Cardiac septum (tissue), 1 donor: ENCODE results near the gene LRRIQ1. TPM values are rescaled to one million over a fixed set of nuclear protein-coding genes. Genes with fewer than 3 reads are reported as not detected.

Source experiments
- DNase-seq: peaks from one replicate; pipeline ENCODE4 v3.0.0-alpha.2; 2020; ENCODE audit warnings: low spot score
- intact Hi-C: fragments of 100-400 bp; cut with DNase I; formaldehyde crosslinking; loops from one replicate; pipeline ENCODE4 v1.14.0; 2022
- total RNA-seq: library from RNA; stranded (reverse); fragmentation: NEBNext Ultra II Directional; extraction: Animal tissue kit (Norgen Biotek cat#: 25700); gene quantifications from one replicate; pipeline ENCODE4 v1.2.1, GENCODE V29; 2021
- donor health status: DM: no; HTN: no; CAD: no.

Gene LRRIQ1
- total RNA-seq, 1 donor from 2014 or later, result not detected

DNA sequence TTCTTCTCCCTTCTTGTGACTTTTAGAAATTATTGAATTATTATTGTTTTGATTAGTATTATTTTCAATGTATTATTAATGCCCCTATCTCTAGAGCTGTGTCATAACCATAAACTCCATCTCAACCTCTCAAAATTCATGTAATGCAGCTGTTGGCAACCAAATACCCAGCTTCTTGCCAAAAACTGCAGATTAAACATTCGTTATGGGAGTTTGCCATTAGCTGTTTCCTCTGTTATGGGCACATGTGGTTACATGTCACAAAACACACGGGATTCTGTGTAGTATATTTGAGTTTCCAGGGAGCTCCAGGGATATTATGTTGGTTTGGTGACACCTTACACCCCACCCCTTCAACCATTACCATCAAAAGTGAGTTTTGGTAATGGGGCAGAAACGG is 241.0 kb downstream of the LRRIQ1 start:
- no peak for DNase-seq
- intact Hi-C loops, result no loop called here

DNA sequence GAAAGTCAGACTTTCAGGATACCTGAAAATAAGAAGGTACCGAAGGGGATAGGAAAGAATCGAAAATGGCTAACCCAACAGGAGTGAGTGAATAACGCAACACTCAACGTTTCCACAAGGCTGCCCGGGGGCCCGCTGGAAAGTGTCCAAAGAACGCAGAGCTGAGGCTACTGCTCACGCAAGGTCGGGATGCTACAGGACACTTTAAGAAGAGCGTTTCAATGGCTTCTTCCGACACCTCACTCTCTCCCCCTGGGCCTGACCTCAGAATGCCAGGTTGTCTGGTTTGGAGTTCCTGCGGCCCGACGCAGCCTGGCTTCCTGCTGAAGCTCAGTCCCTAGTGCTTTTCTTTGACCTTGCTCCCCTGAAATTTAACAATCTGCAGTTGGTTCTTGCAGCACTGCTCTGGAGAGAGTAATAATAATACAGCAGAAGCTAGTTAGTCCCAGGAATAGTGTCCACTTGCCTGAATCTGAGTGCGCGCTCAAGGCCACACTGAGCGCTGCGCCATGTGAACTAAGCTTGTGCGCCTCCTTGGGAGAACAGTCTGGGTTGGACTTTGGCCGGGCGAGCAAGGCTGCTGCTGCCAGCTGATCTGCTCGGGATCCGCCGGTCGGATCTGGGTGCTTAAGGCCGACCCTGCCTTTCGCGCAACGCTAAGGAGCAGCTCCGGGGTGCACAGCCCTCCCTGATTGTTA is 241.9 kb downstream of the LRRIQ1 start:
- DNase-seq, result peak; percentile 73
- intact Hi-C loops, result no loop called here

DNA sequence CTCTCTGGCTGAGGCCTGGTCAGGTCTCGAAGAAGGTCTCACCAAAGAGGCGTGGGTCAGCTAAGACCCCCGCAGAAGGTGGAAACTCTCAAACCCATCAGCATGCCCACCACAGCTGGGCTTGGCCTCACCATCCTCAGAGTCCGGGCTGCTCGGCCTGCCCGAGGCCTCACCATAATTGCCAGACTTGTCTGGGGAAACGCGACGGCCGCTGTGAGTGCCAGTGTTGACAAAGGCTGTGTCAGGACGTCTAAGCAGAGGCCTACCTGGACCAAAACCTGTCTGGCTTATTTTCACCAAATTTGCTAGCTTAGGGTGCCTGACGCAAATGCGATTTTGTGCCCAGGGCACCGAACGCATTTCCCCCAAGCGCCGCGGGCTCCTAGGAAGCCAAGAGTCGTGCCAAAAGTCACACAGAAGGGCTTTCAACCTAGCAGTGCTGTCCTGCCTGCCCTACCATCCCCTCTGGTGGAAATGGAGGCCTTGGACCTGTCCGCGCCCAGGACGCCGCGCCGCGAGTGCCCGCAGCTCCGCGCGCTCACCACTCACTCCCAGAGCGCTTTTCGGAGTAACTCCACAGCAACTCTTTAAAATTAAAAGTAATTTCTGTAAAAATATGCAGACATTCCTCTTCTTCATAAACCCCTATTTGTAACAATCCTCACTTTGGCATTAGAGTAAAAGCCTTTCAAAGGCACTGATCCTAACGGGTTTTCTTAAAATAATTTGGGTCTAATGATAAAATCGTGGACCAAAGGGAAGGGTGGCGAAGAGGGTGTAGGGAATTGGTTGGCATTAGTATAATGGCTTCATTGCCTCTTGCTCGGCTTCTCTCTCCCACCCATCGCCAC is 242.7 kb downstream of the LRRIQ1 start:
- intact Hi-C loops, result no loop called here
- DNase-seq, result peak; percentile 71

DNA sequence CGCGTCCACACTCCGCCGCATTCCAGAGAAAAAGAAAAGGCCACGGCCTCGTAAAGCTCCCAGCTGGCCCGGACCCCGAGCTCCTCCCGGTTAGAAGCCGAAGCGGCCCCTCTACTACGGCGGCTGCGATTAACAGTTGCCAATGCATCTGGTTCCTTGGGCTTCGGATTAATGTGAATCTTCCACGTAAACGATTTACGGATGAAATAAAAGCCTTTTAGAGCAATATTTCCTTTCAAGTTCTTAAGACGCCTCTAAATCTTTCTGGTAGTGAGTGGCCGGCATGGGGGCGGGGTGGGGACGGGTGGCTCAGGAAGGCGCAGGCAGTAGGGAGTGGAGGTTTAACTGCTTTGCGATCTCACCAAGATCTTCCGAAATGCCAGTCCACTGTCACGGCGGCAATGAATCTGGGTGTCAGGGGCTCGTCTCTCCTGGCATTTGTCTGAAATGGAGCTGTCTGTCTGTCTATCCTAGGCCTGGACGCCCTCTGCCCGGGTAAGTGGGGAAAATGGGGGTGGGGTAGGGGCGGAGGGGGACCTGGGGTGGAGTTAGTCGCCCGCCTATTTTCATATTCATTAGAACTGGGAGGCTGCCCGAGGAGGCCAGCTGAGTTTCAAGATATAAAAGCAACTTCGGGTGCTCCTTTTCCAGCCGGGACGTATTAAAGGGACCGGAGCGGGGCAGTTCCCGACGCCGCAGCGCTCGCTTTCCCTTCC is 243.5 kb downstream of the LRRIQ1 start:
- intact Hi-C loops, result no loop called here
- no peak for DNase-seq

DNA sequence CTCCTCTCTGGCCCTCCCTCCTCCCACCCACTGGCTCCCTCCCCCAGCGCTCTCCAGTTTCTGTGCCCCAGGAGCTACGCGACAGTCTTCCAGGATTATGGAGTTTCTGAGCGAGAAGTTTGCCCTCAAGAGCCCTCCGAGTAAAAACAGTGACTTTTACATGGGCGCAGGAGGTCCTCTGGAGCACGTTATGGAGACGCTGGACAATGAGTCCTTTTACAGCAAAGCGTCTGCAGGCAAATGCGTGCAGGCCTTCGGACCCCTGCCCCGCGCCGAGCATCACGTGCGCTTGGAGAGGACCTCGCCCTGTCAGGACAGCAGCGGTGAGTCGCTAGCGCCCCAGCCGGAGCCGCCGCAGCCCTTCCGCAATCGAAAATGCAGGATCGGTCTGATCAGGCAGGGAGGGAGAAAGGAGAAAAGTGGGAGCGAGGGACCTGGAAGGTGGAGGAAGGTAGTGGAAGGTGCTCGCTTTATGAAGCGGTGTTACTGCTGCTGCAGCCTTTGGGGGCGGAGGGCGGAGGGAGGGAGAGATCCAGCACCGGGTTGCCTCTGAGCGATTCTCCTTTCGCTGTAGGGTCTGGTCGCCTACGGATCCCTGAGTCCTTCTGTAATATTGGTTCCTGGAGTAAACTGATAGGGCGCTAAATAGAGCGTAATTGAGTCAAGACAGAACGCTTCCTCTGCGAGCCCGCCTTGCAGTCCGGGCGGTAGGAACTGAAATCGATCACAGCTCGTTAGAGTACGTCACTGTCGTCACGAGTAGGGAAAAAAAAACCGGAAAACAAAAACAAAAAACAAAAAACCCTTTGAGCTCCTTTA is 244.2 kb downstream of the LRRIQ1 start, which contains the start of gene ALX1:
Gene ALX1, plus strand, starts transcription at position 56 of the 819 bp plus-strand sequence. Its CDS starts 42 bp downstream, at position 98.
- DNase-seq, result no peak
- intact Hi-C loops, result no loop called here

DNA sequence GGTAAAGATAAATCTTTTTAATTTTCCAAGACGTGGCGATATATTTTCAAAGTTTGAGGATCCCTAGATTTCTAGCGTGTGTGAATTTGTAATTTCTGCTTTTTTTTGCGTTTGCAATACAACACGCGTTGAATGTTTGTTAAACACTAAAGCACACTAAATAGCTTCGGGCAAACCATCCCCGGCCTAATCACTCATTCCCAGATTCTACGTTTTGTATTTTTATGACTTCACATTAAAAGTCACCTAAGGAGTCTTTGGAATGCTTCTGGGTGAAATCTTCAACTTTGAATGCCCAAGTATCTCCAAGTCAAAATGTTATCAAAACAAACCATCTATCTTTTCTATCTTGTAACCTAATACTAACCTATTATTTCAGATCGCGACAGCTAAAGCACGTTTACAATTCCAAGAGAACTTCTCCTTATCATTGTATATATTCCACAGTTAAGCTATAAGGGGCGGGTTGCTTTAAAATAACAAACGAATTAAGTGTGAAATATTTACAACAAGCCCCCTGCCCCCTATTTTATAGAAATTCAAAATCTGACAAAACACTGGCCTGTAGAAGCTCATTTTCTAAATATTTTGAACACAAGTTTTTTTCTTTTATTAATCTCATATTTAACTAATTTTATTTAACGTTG is 245.0 kb downstream of the LRRIQ1 start:
- intact Hi-C loops, result no loop called here
- no peak for DNase-seq

DNA sequence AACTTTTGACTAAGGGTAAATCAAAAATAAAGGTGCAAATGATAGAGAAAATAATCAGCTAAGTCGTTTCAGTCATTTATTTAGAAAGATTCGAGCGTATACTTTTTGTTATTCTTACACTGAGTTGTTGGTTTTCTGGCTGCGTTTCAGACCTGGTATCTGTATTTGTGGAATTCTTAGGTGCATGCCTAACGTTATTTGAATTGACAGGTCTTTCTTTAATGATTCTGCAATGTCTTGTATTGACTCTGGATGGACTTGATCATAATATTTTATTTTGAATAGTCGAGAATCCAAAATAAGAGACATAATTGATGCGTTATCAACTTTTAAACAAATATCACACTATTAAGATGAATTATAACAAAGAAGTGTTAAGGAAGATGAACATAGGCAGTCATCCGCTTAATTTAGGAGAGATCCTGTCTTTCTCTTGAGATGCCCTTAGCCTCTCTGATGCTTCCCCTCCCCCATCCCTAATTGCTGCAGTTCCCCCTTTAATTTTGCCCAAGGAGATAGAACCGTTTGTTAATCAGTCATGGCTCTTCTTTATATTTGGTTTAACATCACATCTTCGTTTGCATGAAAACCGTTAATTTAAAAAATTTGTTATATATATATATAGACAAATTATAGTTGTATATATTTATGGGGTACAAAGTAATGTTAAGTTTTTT is 245.6 kb downstream of the LRRIQ1 start:
- intact Hi-C loops, result no loop called here
- DNase-seq, result no peak

DNA sequence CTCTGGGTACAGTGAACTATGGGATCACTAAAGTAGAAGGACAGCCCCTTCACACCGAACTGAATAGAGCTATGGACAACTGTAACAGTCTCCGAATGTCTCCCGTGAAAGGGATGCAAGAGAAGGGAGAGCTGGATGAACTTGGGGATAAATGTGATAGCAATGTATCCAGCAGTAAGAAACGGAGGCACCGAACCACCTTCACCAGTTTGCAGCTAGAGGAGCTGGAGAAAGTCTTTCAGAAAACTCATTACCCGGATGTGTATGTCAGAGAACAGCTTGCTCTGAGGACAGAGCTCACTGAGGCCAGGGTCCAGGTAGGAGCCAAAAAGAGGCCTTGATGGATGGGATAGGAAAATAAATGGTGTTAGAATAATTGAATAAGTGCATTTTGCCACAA is 247.4 kb downstream of the LRRIQ1 start:
- intact Hi-C loops, result no loop called here
- no peak for DNase-seq

Other genes starting within 250 kb of the LRRIQ1 start
- not detected for gene SLC6A15, start 123.6 kb upstream of the LRRIQ1 start, total RNA-seq
- not detected for gene TSPAN19, start 74 bp upstream of the LRRIQ1 start, total RNA-seq
- not detected for gene ALX1, start 243.9 kb downstream of the LRRIQ1 start, total RNA-seq